Keratinocyte (primary cell): ENCODE results near the gene PLA2G2F. TPM values are rescaled to one million over a fixed set of nuclear protein-coding genes. Genes with fewer than 3 reads are reported as not detected.
A peak's percentile ranks its signal among the peaks of the same experiment; 100 is the strongest.

Experiments used
- DNase-seq: peaks from one replicate; pipeline ENCODE4 v3.0.0-alpha.2; 2011; ENCODE audit warnings: low read depth, missing footprints, low spot score
- FAIRE-seq: peaks from 2 replicates; lab custom pipeline; 2011; peaks lifted over from hg19 to GRCh38; lab: Jason Lieb, UNC
- H2AFZ ChIP-seq: 2 replicates; pipeline ENCODE4 v1.6.0; 2012; ENCODE audit warnings: low read length, control low read depth, inconsistent platforms; ENCODE audit not compliant: control insufficient read depth
- H3K27ac ChIP-seq: 2 replicates; pipeline ENCODE4 v1.5.1; 2011; ENCODE audit warnings: low read length; ENCODE audit not compliant: control insufficient read depth, insufficient read depth
- H3K27me3 ChIP-seq: 3 replicates; pipeline ENCODE4 v1.6.0; 2011; ENCODE audit warnings: low read length; ENCODE audit not compliant: control insufficient read depth, insufficient read depth; ENCODE audit errors: extremely low read depth
- H3K36me3 ChIP-seq, 2 experiments: 2 replicates in 1 of 2; 3 replicates in 1 of 2; pipeline ENCODE4 v1.5.1; 2011; ENCODE audit warnings: low read length in 2 of 2, mild to moderate bottlenecking in 1 of 2; ENCODE audit not compliant: control insufficient read depth in 2 of 2, insufficient read depth in 2 of 2; ENCODE audit errors: extremely low read depth in 1 of 2
- H3K4me1 ChIP-seq: 3 replicates; pipeline ENCODE4 v1.5.1; 2011; ENCODE audit warnings: low read length; ENCODE audit not compliant: control insufficient read depth, insufficient read depth; ENCODE audit errors: extremely low read depth
- H3K4me2 ChIP-seq: 3 replicates; pipeline ENCODE4 v1.6.0; 2011; ENCODE audit warnings: low read depth, low read length; ENCODE audit not compliant: control insufficient read depth, insufficient read depth; ENCODE audit errors: extremely low read depth
- H3K4me3 ChIP-seq, 3 experiments: fragments of 200-600 bp in 1 of 3; sonication (generic) in 1 of 3; 2 replicates in 2 of 3; 3 replicates in 1 of 3; pipeline ENCODE4 v1.5.1; 2011 to 2016; ENCODE audit warnings: low read length in 3 of 3, mild to moderate bottlenecking in 3 of 3, control low read depth in 2 of 3, inconsistent platforms in 1 of 3, low read depth in 1 of 3, mixed read lengths in 1 of 3, mixed run types in 1 of 3, moderate library complexity in 1 of 3; ENCODE audit not compliant: control insufficient read depth in 2 of 3, insufficient read depth in 2 of 3; ENCODE audit errors: extremely low read depth in 1 of 3
- H3K79me2 ChIP-seq: 2 replicates; pipeline ENCODE4 v1.6.0; 2012; ENCODE audit warnings: low read length; ENCODE audit not compliant: control insufficient read depth, insufficient read depth
- H3K9ac ChIP-seq: 3 replicates; pipeline ENCODE4 v1.6.0; 2011; ENCODE audit warnings: low read length; ENCODE audit not compliant: control insufficient read depth, insufficient read depth; ENCODE audit errors: extremely low read depth
- H3K9me1 ChIP-seq: 3 replicates; pipeline ENCODE4 v1.6.0; 2011; ENCODE audit warnings: low read length; ENCODE audit not compliant: control insufficient read depth, insufficient read depth; ENCODE audit errors: extremely low read depth
- H3K9me3 ChIP-seq: 2 replicates; pipeline ENCODE4 v1.5.1; 2012; ENCODE audit warnings: low read depth, low read length; ENCODE audit not compliant: control insufficient read depth
- H4K20me1 ChIP-seq: 3 replicates; pipeline ENCODE4 v1.6.0; 2011; ENCODE audit warnings: low read length; ENCODE audit not compliant: control insufficient read depth, insufficient read depth; ENCODE audit errors: extremely low read depth
- CTCF ChIP-seq, 3 experiments: IDR thresholded peaks in 1 of 3; conservative IDR thresholded peaks in 1 of 3; optimal IDR thresholded peaks in 1 of 3; 2 replicates in 2 of 3; 3 replicates in 1 of 3; pipeline versions ENCODE3 to v1.5.1; 2011; ENCODE audit warnings: low read length in 3 of 3, mild to moderate bottlenecking in 3 of 3, moderate library complexity in 2 of 3, control low read depth in 1 of 3, inconsistent platforms in 1 of 3; ENCODE audit not compliant: insufficient read depth in 2 of 3; ENCODE audit errors: extremely low read depth in 1 of 3
- EZH2 ChIP-seq: IDR thresholded peaks from one replicate; pipeline ENCODE4 v1.6.1; 2012; ENCODE audit warnings: inconsistent platforms, mild to moderate bottlenecking, low read length, moderate library complexity
- dilution Hi-C: fragments of 300-500 bp; cut with MboI; formaldehyde crosslinking; loops from one replicate; pipeline ENCODE4 v1.7.0; 2020; ENCODE audit warnings: low sequenced_read_pairs; ENCODE audit not compliant: extremely low pct_ligation_motif_present
- polyA plus RNA-seq, 5 experiments: library from polyadenylated mRNA; depleted of rRNA in 3 of 5; stranded (reverse) in 3 of 5; stranded (forward) in 1 of 5; unstranded in 1 of 5; fragments of >200 nt; gene quantifications; 1 replicate in 1 of 5; 2 replicates in 3 of 5; 3 replicates in 1 of 5; pipeline versions ENCODE4 v1.2.1 to v1.2.3, GENCODE V29; 2011 to 2012; ENCODE audit warnings: missing spikeins in 2 of 5, low read depth in 1 of 5, low replicate concordance in 1 of 5

Gene PLA2G2F
- polyA plus RNA-seq, 1 donor (not counting 4 experiments of a cell fraction or from before 2014, with no cell fraction given), result 0.26 TPM

- Histone ChIP-seq H3K36me3 (no peaks in the 10 kb centered on the region), H3K9ac (no peak overlapping the region), H3K9me3 (no peaks in the 10 kb centered on the region), H4K20me1 (no peaks in the 10 kb centered on the region), H3K27ac (no peak overlapping the region), H3K27me3 (peaks cover 43% of the 10 kb centered on the region), H3K4me2 (no peak overlapping the region), H3K4me1 (peaks cover 3% of the 10 kb centered on the region), H2AFZ (no peak overlapping the region), H3K79me2 (no peaks in the 10 kb centered on the region), H3K4me3 (no peak overlapping the region), H3K9me1 (no peaks in the 10 kb centered on the region)
- FAIRE-seq (no peak), DNase-seq (no peak)
- dilution Hi-C loops, result no loop called here
- no peak for TF ChIP-seq CTCF (optimal IDR thresholded peaks at IDR 0.05 in 1 of 3, IDR thresholded peaks at IDR 0.05 in 1 of 3, conservative IDR thresholded peaks at IDR 0.05 in 1 of 3; ENCODE audit: extremely low read depth in 1 of 3, insufficient read depth in 2 of 3, low read length in 3 of 3)
Observed at GRCh38 chr1:20184997-20185833, 46.1 kb downstream of the PLA2G2F start.

GRCh38 chr1:20185834-20186782 lies 47.0 kb downstream of the PLA2G2F start, which contains the start of the genes PLA2G2C and UBXN10:
Gene PLA2G2C, minus strand, starts transcription at chr1:20186518. Its CDS starts 9,155 bp downstream, at chr1:20177363.
Gene UBXN10, plus strand, starts transcription at chr1:20186096. Its CDS starts 4,466 bp downstream, at chr1:20190562.
- peak within 1 kb of the TSS; percentile 55 for H3K4me2 ChIP-seq
- peaks cover 3% of the 10 kb centered on the region for H3K4me1 ChIP-seq
- H3K9ac ChIP-seq, result no peak within 1 kb of the TSS
- no peaks in the 10 kb centered on the region for H3K36me3 ChIP-seq
- no peak for DNase-seq
- no peaks in the 10 kb centered on the region for H3K9me3 ChIP-seq
- H3K27me3 ChIP-seq, result peaks cover 45% of the 10 kb centered on the region
- H2AFZ ChIP-seq, result no peak within 1 kb of the TSS
- H3K9me1 ChIP-seq, result no peaks in the 10 kb centered on the region
- no peak within 1 kb of the TSS for H3K27ac ChIP-seq
- no peak for FAIRE-seq
- no peaks in the 10 kb centered on the region for H3K79me2 ChIP-seq
- peak within 1 kb of the TSS in 1 of 3 experiments; percentile 10 for H3K4me3 ChIP-seq
- H4K20me1 ChIP-seq, result no peaks in the 10 kb centered on the region
- peak; percentile 8 for TF ChIP-seq EZH2
- no peak for TF ChIP-seq CTCF (optimal IDR thresholded peaks at IDR 0.05 in 1 of 3, IDR thresholded peaks at IDR 0.05 in 1 of 3, conservative IDR thresholded peaks at IDR 0.05 in 1 of 3; ENCODE audit: extremely low read depth in 1 of 3, insufficient read depth in 2 of 3, low read length in 3 of 3)
- dilution Hi-C loops, result no loop called here
